Neural cell (in vitro differentiated cells): ENCODE data around the gene RNF133. TPM values are rescaled to one million over a fixed set of nuclear protein-coding genes. Genes with fewer than 3 reads are reported as not detected.

ENCODE experiments used
- H2AFZ ChIP-seq: fragments of 200-600, 300-800 bp; sonication (generic), shearing (Covaris generic); 2 replicates; pipeline ENCODE4 v1.6.0; 2014; ENCODE audit warnings: low read depth, mild to moderate bottlenecking, antibody characterized with exemption, low read length, moderate library complexity
- H3F3A ChIP-seq: fragments of 200-600 bp; shearing (Covaris generic); 2 replicates; pipeline ENCODE4 v1.6.1; 2016; ENCODE audit warnings: mild to moderate bottlenecking, moderate library complexity, mixed read lengths, antibody characterized with exemption, low read length; ENCODE audit not compliant: insufficient read depth, poor library complexity, severe bottlenecking
- H3K27ac ChIP-seq: fragments of 200-600, 300-800 bp; sonication (generic), shearing (Covaris generic); 2 replicates; pipeline ENCODE4 v1.5.1; 2014; ENCODE audit warnings: mild to moderate bottlenecking, low read length, moderate library complexity
- H3K27me3 ChIP-seq: fragments of 300-800, 200-600 bp; sonication (generic), shearing (Covaris generic); 2 replicates; pipeline ENCODE4 v1.6.0; 2014; ENCODE audit warnings: mild to moderate bottlenecking, low read depth, low read length, moderate library complexity; ENCODE audit not compliant: insufficient read depth
- H3K36me3 ChIP-seq: fragments of 300-800, 200-600 bp; sonication (generic), shearing (Covaris generic); 2 replicates; pipeline ENCODE4 v1.5.1; 2014; ENCODE audit warnings: mild to moderate bottlenecking, antibody characterized with exemption, low read length, moderate library complexity; ENCODE audit not compliant: insufficient read depth
- H3K4me2 ChIP-seq: fragments of 300-800, 200-600 bp; sonication (generic), shearing (Covaris generic); 2 replicates; pipeline ENCODE4 v1.6.0; 2014; ENCODE audit warnings: mild to moderate bottlenecking, low read length
- H3K4me3 ChIP-seq: fragments of 300-800, 200-600 bp; sonication (generic), shearing (Covaris generic); 2 replicates; pipeline ENCODE4 v1.5.1; 2014; ENCODE audit warnings: mild to moderate bottlenecking, low read length, moderate library complexity
- H3K79me2 ChIP-seq: fragments of 200-600 bp; shearing (Covaris generic); replicated peaks from 2 replicates; pipeline ENCODE4 v1.6.0; 2014; ENCODE audit warnings: mild to moderate bottlenecking, low read length, moderate library complexity; ENCODE audit not compliant: insufficient read depth
- H3K9ac ChIP-seq: fragments of 300-800, 200-600 bp; sonication (generic), shearing (Covaris generic); 2 replicates; pipeline ENCODE4 v1.6.1; 2016; ENCODE audit warnings: mild to moderate bottlenecking, low read length, mixed read lengths
- H3K9me2 ChIP-seq: fragments of 200-600 bp; shearing (Covaris generic); 2 replicates; pipeline ENCODE4 v1.6.1; 2016; ENCODE audit warnings: mild to moderate bottlenecking, low read length, mixed read lengths; ENCODE audit not compliant: insufficient read depth
- H3K9me3 ChIP-seq: fragments of 200-600, 300-800 bp; sonication (generic), shearing (Covaris generic); 2 replicates; pipeline ENCODE4 v1.6.1; 2016; ENCODE audit warnings: mild to moderate bottlenecking, mixed run types, low read length, moderate library complexity, mixed read lengths
- H4K20me1 ChIP-seq: fragments of 200-600 bp; shearing (Covaris generic); 2 replicates; pipeline ENCODE4 v1.6.1; 2016; ENCODE audit warnings: mild to moderate bottlenecking, mixed run types; ENCODE audit not compliant: insufficient read depth
- CTCF ChIP-seq: fragments of 450-650 bp; IDR thresholded peaks from 2 replicates; pipeline ENCODE4 v1.5.1; 2014; ENCODE audit warnings: antibody characterized with exemption, mild to moderate bottlenecking, moderate library complexity; ENCODE audit not compliant: poor library complexity, severe bottlenecking
- EP300 ChIP-seq: fragments of 450-650 bp; conservative IDR thresholded peaks from 2 replicates; pipeline ENCODE4 v1.6.1; 2014; ENCODE audit warnings: antibody characterized with exemption, mild to moderate bottlenecking, moderate library complexity; ENCODE audit not compliant: poor library complexity, severe bottlenecking
- EZH2 ChIP-seq: fragments of 200-600, 300-800 bp; shearing (Covaris generic), sonication (generic); IDR thresholded peaks from 2 replicates; pipeline ENCODE4 v1.6.1; 2014; ENCODE audit warnings: antibody characterized with exemption, low read length, borderline replicate concordance, mild to moderate bottlenecking; ENCODE audit not compliant: insufficient read depth, poor library complexity, severe bottlenecking
- MXI1 ChIP-seq: fragments of 450-650 bp; conservative IDR thresholded peaks from 2 replicates; pipeline ENCODE4 v1.6.1; 2014; ENCODE audit warnings: antibody characterized with exemption, mild to moderate bottlenecking; ENCODE audit not compliant: poor library complexity, severe bottlenecking
- POLR2AphosphoS5 ChIP-seq: IDR thresholded peaks from 2 replicates; pipeline ENCODE4 v1.6.1; 2012
- RAD21 ChIP-seq: fragments of 450-650 bp; conservative IDR thresholded peaks from 2 replicates; pipeline ENCODE4 v1.6.1; 2014; ENCODE audit warnings: antibody characterized with exemption, mild to moderate bottlenecking, moderate library complexity
- REST ChIP-seq: IDR thresholded peaks from 2 replicates; pipeline ENCODE4 v1.6.1; 2012; ENCODE audit warnings: borderline replicate concordance
- SMC3 ChIP-seq: fragments of 450-650 bp; conservative IDR thresholded peaks from 2 replicates; pipeline ENCODE4 v1.6.1; 2014; ENCODE audit warnings: antibody characterized with exemption, mild to moderate bottlenecking, moderate library complexity; ENCODE audit not compliant: poor library complexity
- TAF1 ChIP-seq: IDR thresholded peaks from 2 replicates; pipeline ENCODE4 v1.6.1; 2012; ENCODE audit warnings: low read depth
- polyA plus RNA-seq: library from polyadenylated mRNA; depleted of rRNA; stranded (reverse); fragments of >200 nt; gene quantifications from 2 replicates; pipeline ENCODE4 v1.2.3, GENCODE V29; 2014

RNF133 gene
- polyA plus RNA-seq, 1 donor from 2014 or later = not detected

- no peak overlapping the region for H2AFZ ChIP-seq
- H3K9ac ChIP-seq = no peak overlapping the region
- H4K20me1 ChIP-seq = no peaks in the 10 kb centered on the region
- no peaks in the 10 kb centered on the region for H3K27me3 ChIP-seq
- H3F3A ChIP-seq = no peaks in the 10 kb centered on the region
- H3K27ac ChIP-seq = no peak overlapping the region
- H3K79me2 ChIP-seq = no peaks in the 10 kb centered on the region
- H3K9me3 ChIP-seq = no peaks in the 10 kb centered on the region
- no peak overlapping the region for H3K4me2 ChIP-seq
- TF ChIP-seq CTCF (no peak), SMC3 (no peak), POLR2AphosphoS5 (no peak), EZH2 (no peak), MXI1 (no peak), RAD21 (no peak)
- no peaks in the 10 kb centered on the region for H3K36me3 ChIP-seq
- H3K9me2 ChIP-seq = no peaks in the 10 kb centered on the region
- H3K4me3 ChIP-seq = no peak overlapping the region
These were observed 40.0 kb upstream of the RNF133 start for GRCh38 chr7:122738947-122739346.

- Histone ChIP-seq H3K4me2 (no peak overlapping the region), H3K36me3 (no peaks in the 10 kb centered on the region), H3K27ac (no peak overlapping the region)
These were observed 37.3 kb upstream of the RNF133 start for GRCh38 chr7:122736183-122736582.

More at GRCh38 chr7:122736183-122736582, 37.3 kb upstream of the RNF133 start:
- H3K9me2 ChIP-seq = no peaks in the 10 kb centered on the region
- no peak overlapping the region for H2AFZ ChIP-seq
- H3F3A ChIP-seq = no peaks in the 10 kb centered on the region
- H3K79me2 ChIP-seq = no peaks in the 10 kb centered on the region
- H3K9me3 ChIP-seq = no peaks in the 10 kb centered on the region
- no peaks in the 10 kb centered on the region for H4K20me1 ChIP-seq
- H3K27me3 ChIP-seq = no peaks in the 10 kb centered on the region
- no peak overlapping the region for H3K9ac ChIP-seq
- TF ChIP-seq CTCF (no peak), TAF1 (no peak), EP300 (no peak), MXI1 (no peak), SMC3 (no peak), EZH2 (no peak), REST (no peak), POLR2AphosphoS5 (no peak), RAD21 (no peak)
- no peak overlapping the region for H3K4me3 ChIP-seq
